Activated CD8-positive, alpha-beta memory T cell treated with anti-CD3 and anti-CD28 coated beads, Interleukin-2, amount 50 U/mL, for 1 hour (primary cell): Measurements from ENCODE around the gene MCUB.

Source experiments
- DNase-seq: peaks from one replicate; pipeline ENCODE4 v3.0.0-alpha.2; 2020; ENCODE audit errors: extremely low read depth

MCUB gene

GRCh38 chr4:109682875-109683274 lies 122.8 kb downstream of the MCUB start:
- no peak for DNase-seq

- DNase-seq: no peak
Observed at GRCh38 chr4:109683621-109684253, 123.7 kb downstream of the MCUB start.

DNA sequence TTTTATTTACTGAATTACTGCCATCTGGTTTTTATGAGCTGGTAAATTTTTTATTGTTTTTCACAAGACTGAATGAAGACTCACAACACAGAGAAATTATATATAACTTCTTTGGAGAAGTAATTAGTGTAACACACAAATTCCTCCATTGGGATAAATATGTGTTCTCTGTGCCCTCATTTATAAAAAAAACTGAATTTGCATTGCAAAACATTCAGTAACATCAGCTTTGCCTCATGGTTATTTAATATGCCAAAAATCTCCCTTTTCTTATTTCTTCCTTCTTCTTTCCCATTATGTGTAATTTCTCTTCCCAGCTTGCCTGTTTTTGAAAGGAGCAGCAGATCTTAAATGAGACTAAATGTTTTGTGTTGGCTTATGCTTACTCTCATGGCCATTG lies 124.7 kb downstream of the MCUB start:
- no peak for DNase-seq

DNA sequence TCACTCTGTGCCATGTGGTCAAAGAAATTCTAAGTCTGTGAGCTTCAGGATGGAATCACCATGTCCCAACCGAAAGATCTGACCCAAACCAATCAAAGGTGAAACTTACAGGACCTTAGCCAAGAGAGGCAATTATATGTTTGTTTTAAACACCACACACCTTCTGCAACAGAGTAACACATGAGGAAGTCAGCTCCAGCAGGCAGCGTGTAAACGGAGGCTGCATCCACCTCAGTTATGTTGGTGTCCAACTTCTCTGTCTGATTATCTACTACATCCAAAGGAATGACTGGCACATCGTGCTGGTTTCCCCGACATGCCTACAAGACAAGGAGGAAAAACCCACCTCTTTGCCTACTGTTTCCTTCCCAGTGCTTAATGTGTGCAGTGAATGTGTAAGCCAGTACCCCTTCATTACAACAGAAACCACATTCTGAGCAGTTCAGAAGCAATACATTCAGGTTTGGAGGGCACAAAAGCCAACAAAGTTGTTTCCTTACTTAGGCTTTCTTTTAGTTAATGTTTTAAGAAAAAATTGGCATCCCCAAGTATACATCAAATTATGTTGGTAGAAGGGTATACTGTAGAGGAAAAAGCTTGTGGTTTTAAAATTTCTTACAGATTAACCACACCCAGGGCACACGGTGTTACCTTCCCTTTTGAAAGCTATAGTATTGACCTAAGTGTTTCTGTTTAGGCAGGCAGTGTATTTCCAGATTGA lies 130.8 kb downstream of the MCUB start:
- DNase-seq: no peak

GRCh38 chr4:109691411-109691920 lies 131.4 kb downstream of the MCUB start:
- DNase-seq: no peak

GRCh38 chr4:109698656-109699055 lies 138.6 kb downstream of the MCUB start:
- no peak for DNase-seq

GRCh38 chr4:109699553-109700225 lies 139.6 kb downstream of the MCUB start:
- no peak for DNase-seq

DNA sequence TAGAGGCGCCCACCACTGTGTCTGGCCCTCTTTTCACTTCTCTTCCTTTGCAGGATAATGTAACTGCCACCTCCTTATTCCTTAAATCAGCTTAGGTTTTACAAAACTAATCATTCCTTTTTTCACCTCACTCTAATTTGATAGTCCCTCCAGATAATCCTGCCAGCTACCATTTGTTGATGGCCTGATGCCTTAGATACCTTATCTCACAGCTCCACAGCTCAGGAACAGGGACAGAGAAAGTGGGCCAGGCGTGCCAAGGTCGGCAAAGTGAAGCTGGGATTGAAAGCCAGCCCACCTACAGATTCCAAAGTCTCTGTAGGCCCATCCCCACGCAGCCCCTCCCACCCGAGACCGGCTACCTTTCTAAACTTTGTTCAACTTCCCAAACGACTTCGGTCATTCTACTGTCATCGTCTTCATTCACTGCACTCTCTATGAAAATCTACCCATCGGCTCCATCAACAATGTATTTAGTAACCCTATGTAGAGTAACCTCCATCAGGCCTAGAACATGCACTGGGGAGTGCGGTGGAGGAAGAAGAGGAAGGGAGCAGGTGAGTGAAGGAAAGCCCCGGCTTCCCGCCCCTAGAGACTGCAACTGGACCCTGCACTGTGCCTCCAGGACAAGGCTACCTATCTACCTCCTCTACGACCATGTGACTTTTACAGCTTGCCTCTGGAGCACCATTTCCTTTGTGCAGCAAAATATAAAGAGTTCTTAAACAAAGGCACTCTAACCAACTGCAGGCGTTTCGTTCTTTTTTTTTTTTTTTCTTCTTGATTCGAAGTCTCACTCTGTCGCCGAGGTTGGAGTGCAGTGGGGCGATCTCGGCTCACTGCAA lies 141.7 kb downstream of the MCUB start:
- no peak for DNase-seq

GRCh38 chr4:109702950-109703663 lies 143.1 kb downstream of the MCUB start, which contains the start of gene CASP6:
TSS of gene CASP6 (minus strand) at chr4:109703445. CDS start at chr4:109703395, 50 bp downstream.
- DNase-seq: peak; percentile 39

- DNase-seq: no peak
Observed at GRCh38 chr4:109703664-109704361, 143.8 kb downstream of the MCUB start.

DNA sequence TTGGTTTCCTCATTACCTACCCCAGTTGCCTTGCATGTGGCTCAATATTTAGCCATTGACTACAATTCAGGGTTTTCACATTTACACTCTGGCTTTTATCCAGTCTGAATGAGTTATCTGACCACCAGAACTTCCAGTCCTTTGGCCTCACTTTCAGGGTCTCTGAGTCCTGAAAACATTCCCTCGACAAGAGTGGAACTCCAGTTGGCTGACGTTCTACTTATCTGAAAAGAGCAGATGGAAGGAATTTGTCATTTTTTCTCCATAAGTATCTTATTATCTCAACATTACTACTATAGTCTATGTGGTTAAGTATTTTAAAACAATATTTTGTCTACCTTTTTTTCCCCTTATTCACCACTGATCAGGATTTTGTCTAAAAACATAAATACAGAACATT lies 148.4 kb downstream of the MCUB start:
- no peak for DNase-seq

DNA sequence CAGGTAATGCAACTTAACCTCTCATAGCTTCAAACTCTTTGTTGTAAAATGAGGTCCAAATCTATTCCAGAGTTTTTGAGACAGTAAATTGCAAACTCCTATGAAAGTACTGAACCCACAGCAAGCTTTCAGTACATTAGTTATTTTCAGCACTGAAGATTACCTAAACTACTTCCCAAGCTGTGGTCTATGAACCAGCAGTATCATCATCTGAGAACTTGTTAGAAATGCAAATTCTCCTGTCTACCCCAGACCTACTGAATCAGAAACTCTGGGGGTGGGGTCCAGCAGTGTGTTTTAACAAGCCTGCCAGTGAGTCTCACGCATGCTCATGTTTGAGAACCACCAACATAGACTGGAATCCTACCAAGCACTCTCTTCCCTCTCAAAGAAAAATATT lies 148.9 kb downstream of the MCUB start:
- no peak for DNase-seq

DNA sequence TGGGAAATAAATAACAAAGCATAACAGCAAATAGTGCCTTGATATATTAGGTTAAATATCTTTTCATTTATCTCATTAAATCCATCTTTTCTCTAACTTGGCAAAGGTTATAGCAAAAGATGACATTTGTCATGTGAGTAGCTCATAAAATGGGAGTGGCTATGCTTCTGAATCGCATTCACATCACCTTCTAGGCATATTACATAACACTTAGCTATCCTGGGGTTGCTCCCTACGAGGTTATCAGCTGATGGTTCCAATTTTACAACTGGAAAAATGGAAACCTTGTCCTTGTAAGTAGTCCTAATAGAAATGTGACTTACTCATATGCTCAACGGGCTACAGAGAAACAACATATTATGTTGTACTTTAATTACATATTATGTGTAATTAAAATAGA lies 153.5 kb downstream of the MCUB start:
- no peak for DNase-seq

DNA sequence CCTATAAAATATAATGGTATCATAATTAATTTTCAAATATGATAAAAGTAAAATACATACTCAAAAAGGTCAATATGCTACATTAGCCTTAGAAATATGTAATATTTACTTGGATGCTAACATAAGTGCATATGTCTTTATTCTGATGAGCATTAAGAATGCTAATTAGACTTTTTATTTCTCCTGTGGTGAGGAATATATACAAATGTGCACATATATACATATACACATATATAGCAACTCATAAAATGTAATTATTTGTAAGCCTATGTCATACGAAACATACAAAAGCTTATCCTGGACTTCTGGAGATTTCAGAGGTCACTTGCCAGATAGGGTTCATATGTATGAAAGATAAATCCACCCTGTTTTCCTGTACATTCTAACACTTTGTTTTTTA lies 158.7 kb downstream of the MCUB start:
- no peak for DNase-seq

- DNase-seq: no peak
Observed at GRCh38 chr4:109719604-109720003, 159.6 kb downstream of the MCUB start.

GRCh38 chr4:109721033-109721432 lies 161.0 kb downstream of the MCUB start:
- no peak for DNase-seq

- DNase-seq: no peak
Observed at GRCh38 chr4:109722357-109722756, 162.3 kb downstream of the MCUB start.

GRCh38 chr4:109723110-109723509 lies 163.1 kb downstream of the MCUB start:
- no peak for DNase-seq

DNA sequence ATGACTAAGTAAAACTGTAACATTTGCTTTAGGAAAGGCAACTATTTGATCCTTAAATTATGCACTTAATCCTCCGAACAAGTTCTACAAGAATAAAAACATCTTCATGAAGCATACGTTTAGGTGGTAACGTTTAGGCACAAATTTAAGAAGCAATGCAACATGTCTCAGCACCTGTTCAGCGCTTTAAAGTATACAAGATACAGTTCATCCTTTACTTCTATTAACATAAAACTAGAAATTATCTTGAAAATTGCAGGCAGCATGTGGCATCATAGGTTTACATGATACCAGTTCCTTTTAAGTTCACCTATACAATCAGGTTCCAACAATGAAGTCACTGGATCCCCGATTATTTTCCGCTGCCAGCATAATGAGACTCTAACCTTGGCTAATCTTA lies 168.3 kb downstream of the MCUB start:
- no peak for DNase-seq

DNA sequence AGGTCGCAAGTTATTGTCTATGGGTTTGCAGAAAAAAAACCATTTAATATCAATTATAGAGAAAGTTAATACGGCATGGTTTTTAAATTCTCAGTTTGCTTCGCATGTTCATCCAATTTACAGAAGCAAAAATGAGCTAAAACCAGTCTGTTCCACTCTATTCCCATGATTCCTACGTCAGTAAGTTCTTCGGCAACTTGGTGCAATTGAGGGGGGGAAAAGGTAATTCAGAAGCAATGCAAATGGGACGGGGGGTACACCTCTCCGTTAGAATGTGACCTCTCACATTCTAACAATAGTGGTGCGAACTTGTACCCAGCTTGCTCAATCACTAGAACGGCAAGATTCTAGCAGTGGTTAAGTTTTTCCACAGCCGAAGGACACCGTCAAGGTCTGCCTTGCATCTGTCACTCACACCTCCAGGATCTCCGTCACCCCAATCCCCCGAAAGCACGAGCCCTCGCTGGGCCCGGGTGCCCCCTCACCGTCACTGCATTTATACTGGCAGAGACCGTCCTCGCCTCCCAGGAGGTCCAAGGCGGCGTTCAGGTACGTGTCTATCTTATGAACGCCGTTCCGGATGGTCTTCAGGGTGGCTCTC lies 169.2 kb downstream of the MCUB start:
- no peak for DNase-seq
